Kidney (tissue), 14 donors: ENCODE results near the gene RIC8B. TPM values are rescaled to one million over a fixed set of nuclear protein-coding genes. Genes with fewer than 3 reads are reported as not detected.

ENCODE experiments used
- DNase-seq, 5 donors: peaks; one replicate each; pipeline ENCODE4 v3.0.0-alpha.2; 2013 to 2020
- FAIRE-seq: peaks from 2 replicates; lab custom pipeline; 2012; peaks lifted over from hg19 to GRCh38; lab: Jason Lieb, UNC
- H3K27ac ChIP-seq, 2 donors: one replicate each; pipeline ENCODE4 v1.7.0; 2013; ENCODE audit warnings: low read depth in 2 of 2, low read length in 2 of 2, inconsistent platforms in 1 of 2
- H3K27me3 ChIP-seq: one replicate; pipeline ENCODE4 v1.7.1; 2013; ENCODE audit warnings: low read length, inconsistent platforms; ENCODE audit not compliant: control insufficient read depth, insufficient read depth
- H3K36me3 ChIP-seq, 3 donors: one replicate each; pipeline versions ENCODE4 v1.7.0 to v1.7.1; 2013; ENCODE audit warnings: low read length in 3 of 3, control low read depth in 1 of 3, inconsistent platforms in 1 of 3; ENCODE audit not compliant: insufficient read depth in 3 of 3, control insufficient read depth in 2 of 3
- H3K4me1 ChIP-seq, 3 donors: one replicate each; pipeline versions ENCODE4 v1.7.0 to v1.7.1; 2013; ENCODE audit warnings: low read length in 3 of 3, inconsistent platforms in 1 of 3, low read depth in 1 of 3; ENCODE audit not compliant: control insufficient read depth in 2 of 3, insufficient read depth in 2 of 3
- H3K4me3 ChIP-seq, 3 donors: one replicate each; pipeline versions ENCODE4 v1.7.0 to v1.8.1; 2013; ENCODE audit warnings: low read length in 3 of 3, control low read depth in 1 of 3, inconsistent platforms in 1 of 3
- H3K9ac ChIP-seq, 3 donors: one replicate each; pipeline versions ENCODE4 v1.7.0 to v1.7.1; 2013; ENCODE audit warnings: low read length in 3 of 3, control low read depth in 1 of 3, inconsistent platforms in 1 of 3
- H3K9me3 ChIP-seq, 3 donors: one replicate each; pipeline versions ENCODE4 v1.7.0 to v1.7.1; 2013; ENCODE audit warnings: low read length in 3 of 3, control low read depth in 1 of 3, inconsistent platforms in 1 of 3; ENCODE audit not compliant: control insufficient read depth in 2 of 3, insufficient read depth in 1 of 3
- CTCF ChIP-seq: IDR thresholded peaks from 3 replicates; pipeline ENCODE4 v1.5.1; 2012; ENCODE audit warnings: mild to moderate bottlenecking, moderate library complexity, borderline replicate concordance; ENCODE audit not compliant: insufficient read depth; ENCODE audit errors: extremely low read depth
- intact Hi-C: fragments of 100-400 bp; cut with DNase I; formaldehyde crosslinking; loops from one replicate; pipeline ENCODE4 v1.11.1; 2022
- polyA plus RNA-seq: library from polyadenylated mRNA; stranded (reverse); fragments of 350-450 nt; fragmentation: Illumina TruSeq; extraction: RNeasy Lipid Tissue Mini Kit (QIAGEN cat#74804); gene quantifications from one replicate; pipeline ENCODE4 v1.2.3, GENCODE V29; 2014; ENCODE audit warnings: low read depth, low replicate concordance; ENCODE audit not compliant: insufficient read depth
- total RNA-seq: library from RNA; stranded (reverse); fragmentation: NEBNext Ultra II Directional; extraction: Animal tissue kit (Norgen Biotek cat#: 25700); gene quantifications from one replicate; pipeline ENCODE4 v1.2.1, GENCODE V29; 2021
- donor health status: control.
- donor health status: control.
- donor health status: control.
- donor health status: control.
- donor health status: control.
- donor health status: DM: yes; HTN: yes; CAD: no.
- donor health status: Normal renal cell carcinoma (clear cell type).

RIC8B gene
- total and polyA plus RNA-seq, 2 donors from 2014 or later, result 7.7 to 18.0 TPM

DNA sequence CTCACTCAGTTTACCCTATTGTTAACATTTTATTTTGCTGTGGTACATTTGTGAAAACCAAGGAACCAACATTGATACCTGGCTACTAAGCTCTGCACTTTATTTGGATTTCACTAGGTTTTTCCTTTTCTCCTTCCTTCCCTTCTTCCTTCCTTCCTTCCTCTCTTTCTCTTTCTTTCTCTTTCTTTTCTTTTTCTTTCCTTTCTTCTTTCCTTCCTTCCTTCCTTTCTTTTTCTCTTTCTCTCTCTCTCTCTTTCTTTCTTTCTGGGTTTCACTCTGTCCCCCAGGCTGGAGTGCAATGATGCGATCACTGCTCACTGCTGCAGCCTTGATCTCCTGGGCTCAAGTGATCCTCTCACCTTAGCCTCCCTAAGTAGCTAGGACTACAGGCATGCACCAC lies 152.2 kb downstream of the RIC8B start:
- no peak for DNase-seq
- no peak overlapping the region for H3K4me3 ChIP-seq
- no peak for FAIRE-seq
- no peak overlapping the region for H3K9ac ChIP-seq
- no peak overlapping the region for H3K27ac ChIP-seq
- no peaks in the 10 kb centered on the region for H3K4me1 ChIP-seq
- H3K36me3 ChIP-seq, result no peaks in the 10 kb centered on the region
- TF ChIP-seq CTCF, result no peak
- H3K27me3 ChIP-seq, result no peaks in the 10 kb centered on the region
- intact Hi-C loops, result no loop called here
- H3K9me3 ChIP-seq, result no peaks in the 10 kb centered on the region

DNA sequence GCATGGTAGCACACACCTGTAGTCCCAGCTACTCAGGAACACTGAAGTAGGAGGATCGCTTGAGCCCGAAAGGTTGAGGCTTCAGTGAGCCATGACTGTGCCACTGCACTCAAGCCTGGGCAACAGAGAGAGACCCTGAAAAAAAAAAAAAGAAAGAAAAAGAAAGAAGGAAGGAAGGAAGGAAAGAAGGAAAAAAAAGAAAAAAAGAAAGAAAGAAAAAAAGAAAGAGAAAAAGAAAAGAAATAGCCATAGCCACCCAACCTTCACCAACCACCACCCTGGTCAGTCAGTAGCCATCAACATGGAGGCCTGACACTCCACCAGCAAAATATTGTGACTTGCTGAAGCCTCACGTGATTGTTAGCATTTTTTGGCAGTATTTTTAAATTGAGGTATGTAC lies 159.8 kb downstream of the RIC8B start:
- TF ChIP-seq CTCF, result no peak

More for the DNA sequence above, 159.8 kb downstream of the RIC8B start:
- no peak overlapping the region for H3K4me3 ChIP-seq
- FAIRE-seq, result no peak
- no peaks in the 10 kb centered on the region for H3K36me3 ChIP-seq
- H3K27me3 ChIP-seq, result no peaks in the 10 kb centered on the region
- no peaks in the 10 kb centered on the region for H3K4me1 ChIP-seq
- DNase-seq, result no peak
- H3K27ac ChIP-seq, result no peak overlapping the region
- intact Hi-C loops, result no loop called here
- H3K9ac ChIP-seq, result no peak overlapping the region
- no peaks in the 10 kb centered on the region for H3K9me3 ChIP-seq

Other genes starting within 250 kb of the RIC8B start
- gene RFX4, start 191.7 kb upstream of the RIC8B start, total RNA-seq, result not detected
- not detected for gene RFX4, start 191.7 kb upstream of the RIC8B start, polyA plus RNA-seq
- 43.1 TPM for gene TMEM263, start 181.2 kb downstream of the RIC8B start, total RNA-seq
- 28.7 TPM for gene TMEM263, start 181.2 kb downstream of the RIC8B start, polyA plus RNA-seq
- gene MTERF2, start 212.5 kb downstream of the RIC8B start, total RNA-seq, result 15.0 TPM
- gene MTERF2, start 212.5 kb downstream of the RIC8B start, polyA plus RNA-seq, result 26.2 TPM